Neutrophil (primary cell): ENCODE results near the gene KRTAP4-1.
"Not testable (repeated sequence)": the region's sequence is repeated elsewhere in the genome, so short reads cannot be mapped to it uniquely, and the experiment has no call there.

ENCODE experiments used
- H3K27ac ChIP-seq: fragments of 200-600 bp; sonication (generic); 2 replicates; pipeline ENCODE4 v1.5.1; 2016; ENCODE audit warnings: mild to moderate bottlenecking, moderate library complexity
- H3K27me3 ChIP-seq: fragments of 200-600 bp; sonication (generic); 2 replicates; pipeline ENCODE4 v1.6.0; 2016; ENCODE audit warnings: mild to moderate bottlenecking
- H3K36me3 ChIP-seq: fragments of 200-600 bp; sonication (generic); 2 replicates; pipeline ENCODE4 v1.5.1; 2017
- H3K4me1 ChIP-seq, 2 experiments: fragments of 200-600 bp in 1 of 2; sonication (generic) in 1 of 2; 1 replicate in 1 of 2; 2 replicates in 1 of 2; pipeline versions ENCODE4 v1.5.1 to v1.6.1; 2013 to 2016; ENCODE audit warnings: low read depth in 1 of 2, low read length in 1 of 2, mild to moderate bottlenecking in 1 of 2, moderate library complexity in 1 of 2; ENCODE audit not compliant: control insufficient read depth in 1 of 2, insufficient read depth in 1 of 2
- H3K4me3 ChIP-seq, 2 experiments: fragments of 200-600 bp in 1 of 2; sonication (generic) in 1 of 2; 1 replicate in 1 of 2; 2 replicates in 1 of 2; pipeline ENCODE4 v1.5.1; 2013 to 2016; ENCODE audit warnings: low read depth in 1 of 2, low read length in 1 of 2, mild to moderate bottlenecking in 1 of 2, moderate library complexity in 1 of 2
- H3K9me3 ChIP-seq: fragments of 200-600 bp; sonication (generic); 2 replicates; pipeline ENCODE4 v1.5.1; 2016
- TF ChIP-seq, protein P1 (sequence below): fragments of 200-600 bp; sonication (generic); IDR thresholded peaks from 2 replicates; pipeline ENCODE4 v1.5.1; 2016; ENCODE audit warnings: antibody characterized with exemption

The KRTAP4-1 gene

DNA sequence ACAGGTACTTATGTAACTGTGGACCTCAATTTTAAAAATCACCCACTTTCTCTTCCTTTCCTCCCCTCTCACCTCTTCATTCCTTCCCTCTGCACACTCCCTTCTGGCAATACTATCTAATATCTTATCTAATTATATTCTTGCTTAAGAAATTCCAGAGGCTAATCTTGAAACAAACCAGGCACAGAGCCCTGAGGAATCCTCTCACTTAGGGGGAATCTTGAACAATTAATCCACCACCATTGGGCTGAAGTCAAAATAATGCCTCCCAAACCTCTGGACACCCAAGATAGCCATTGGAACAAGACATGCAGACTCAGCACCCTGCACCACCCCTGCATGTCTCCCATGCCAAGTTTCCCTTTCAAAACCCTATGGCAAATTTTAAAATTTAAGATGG is 43.4 kb downstream of the KRTAP4-1 start:
- no peak overlapping the region for H3K27ac ChIP-seq
- H3K9me3 ChIP-seq = no peaks in the 10 kb centered on the region
- H3K4me3 ChIP-seq = no peak overlapping the region
- H3K27me3 ChIP-seq = no peaks in the 10 kb centered on the region
- TF ChIP-seq, protein P1, sequence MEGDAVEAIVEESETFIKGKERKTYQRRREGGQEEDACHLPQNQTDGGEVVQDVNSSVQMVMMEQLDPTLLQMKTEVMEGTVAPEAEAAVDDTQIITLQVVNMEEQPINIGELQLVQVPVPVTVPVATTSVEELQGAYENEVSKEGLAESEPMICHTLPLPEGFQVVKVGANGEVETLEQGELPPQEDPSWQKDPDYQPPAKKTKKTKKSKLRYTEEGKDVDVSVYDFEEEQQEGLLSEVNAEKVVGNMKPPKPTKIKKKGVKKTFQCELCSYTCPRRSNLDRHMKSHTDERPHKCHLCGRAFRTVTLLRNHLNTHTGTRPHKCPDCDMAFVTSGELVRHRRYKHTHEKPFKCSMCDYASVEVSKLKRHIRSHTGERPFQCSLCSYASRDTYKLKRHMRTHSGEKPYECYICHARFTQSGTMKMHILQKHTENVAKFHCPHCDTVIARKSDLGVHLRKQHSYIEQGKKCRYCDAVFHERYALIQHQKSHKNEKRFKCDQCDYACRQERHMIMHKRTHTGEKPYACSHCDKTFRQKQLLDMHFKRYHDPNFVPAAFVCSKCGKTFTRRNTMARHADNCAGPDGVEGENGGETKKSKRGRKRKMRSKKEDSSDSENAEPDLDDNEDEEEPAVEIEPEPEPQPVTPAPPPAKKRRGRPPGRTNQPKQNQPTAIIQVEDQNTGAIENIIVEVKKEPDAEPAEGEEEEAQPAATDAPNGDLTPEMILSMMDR = no peak
- H3K4me1 ChIP-seq = no peaks in the 10 kb centered on the region
- H3K36me3 ChIP-seq = no peaks in the 10 kb centered on the region

- Histone ChIP-seq H3K27me3 (no peaks in the 10 kb centered on the region), H3K9me3 (no peaks in the 10 kb centered on the region), H3K4me3 (no peak within 1 kb of the TSS), H3K4me1 (no peaks in the 10 kb centered on the region), H3K36me3 (no peaks in the 10 kb centered on the region), H3K27ac (no peak within 1 kb of the TSS)
- TF ChIP-seq, protein P1 = no peak
Measured at GRCh38 chr17:41140360-41141131, 44.2 kb downstream of the KRTAP4-1 start, which contains the start of gene KRTAP4-6. TSS of gene KRTAP4-6 (minus strand) at chr17:41140544. CDS start at chr17:41140487, 57 bp downstream.

- not testable (repeated sequence) for H3K27ac ChIP-seq
Measured at GRCh38 chr17:41139865-41140264, 44.8 kb downstream of the KRTAP4-1 start.

More at GRCh38 chr17:41139865-41140264, 44.8 kb downstream of the KRTAP4-1 start:
- H3K36me3 ChIP-seq, H3K9me3 ChIP-seq, H3K4me3 ChIP-seq, H3K4me1 ChIP-seq, H3K27me3 ChIP-seq: not testable (repeated sequence)
